ENCODE measurements around the gene RAD51AP1.

Gene RAD51AP1

DNA sequence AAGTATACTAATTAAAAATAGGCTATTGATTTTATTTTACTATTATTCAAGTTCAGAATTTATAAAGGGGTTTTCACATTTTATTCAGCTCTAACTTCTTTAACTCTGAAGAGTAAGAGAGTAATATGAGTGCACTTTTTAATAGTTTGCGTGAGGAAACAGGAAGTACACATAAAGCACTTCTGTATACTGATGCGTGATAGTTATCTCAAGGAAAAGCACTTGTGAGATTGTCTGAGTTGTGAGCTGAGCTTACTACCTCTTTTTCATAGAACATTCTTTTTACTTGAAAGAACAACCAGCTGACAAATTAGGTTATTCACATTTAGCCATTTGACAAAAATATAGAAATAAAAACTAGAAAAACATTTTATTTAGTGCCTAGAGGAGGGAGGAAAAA lies 1.9 kb downstream of the RAD51AP1 start:
- DNase-seq (ENCODE audit: low read depth in 2 of 3, low spot score in 2 of 3), result no peak

DNA sequence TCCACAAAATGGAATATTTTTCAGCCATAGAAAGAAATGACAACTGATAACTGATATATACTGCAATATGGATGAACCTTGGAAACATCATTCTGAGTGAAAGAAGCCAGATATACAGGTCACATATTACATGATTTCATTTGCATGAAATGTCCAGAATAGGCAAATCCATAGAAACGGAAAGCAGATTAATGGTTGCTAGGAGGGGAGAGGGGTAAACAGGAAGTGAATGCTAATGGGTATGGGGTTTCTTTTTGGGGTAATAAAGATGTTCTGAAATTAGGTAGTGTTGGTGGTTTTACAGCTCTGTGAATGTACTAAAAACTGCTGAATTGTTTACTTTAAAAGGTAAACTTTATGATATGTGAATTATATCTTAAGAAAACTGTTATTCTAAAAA lies 6.5 kb downstream of the RAD51AP1 start:
- no peak for DNase-seq (ENCODE audit: low read depth in 2 of 3, low spot score in 2 of 3)

DNA sequence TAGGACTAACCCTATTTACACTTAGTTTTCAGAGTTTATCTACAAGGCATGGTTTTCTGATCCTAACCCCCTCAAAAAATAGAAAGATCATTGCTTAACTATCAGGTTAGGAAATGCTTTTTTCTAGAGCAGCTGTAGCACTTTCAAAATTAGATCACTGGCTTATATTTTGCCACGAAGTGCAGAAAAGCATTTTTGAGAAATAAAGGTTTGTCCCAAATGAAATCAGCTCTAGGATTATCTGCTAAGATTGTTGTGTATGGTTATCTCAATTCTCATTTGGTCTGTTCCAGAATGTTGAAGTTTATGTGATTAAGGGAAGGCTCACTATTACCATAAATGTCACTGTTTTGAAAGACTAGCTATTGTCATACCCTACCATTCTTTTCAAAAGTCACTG lies 13.5 kb downstream of the RAD51AP1 start:
- DNase-seq (ENCODE audit: low read depth in 2 of 3, low spot score in 2 of 3), result no peak

DNA sequence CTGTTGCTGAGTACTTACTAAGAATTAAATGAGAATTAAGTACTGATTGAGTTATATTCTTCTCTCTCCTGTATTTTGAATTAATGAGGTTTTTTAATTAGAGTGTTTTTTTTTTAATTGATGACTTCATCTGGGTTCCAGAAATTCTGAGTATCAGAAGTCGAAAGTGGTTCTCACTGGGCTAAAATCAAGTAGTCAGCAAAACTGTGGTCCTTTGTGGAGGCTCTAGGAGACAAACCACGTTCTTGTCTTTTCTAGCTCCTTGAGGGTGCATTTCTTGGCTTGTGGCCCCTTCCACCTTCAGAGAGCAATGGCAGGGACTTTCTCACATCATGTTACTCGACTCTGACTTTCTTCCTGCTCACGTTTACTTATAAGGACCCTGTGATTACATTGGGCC lies 15.3 kb downstream of the RAD51AP1 start:
- DNase-seq (ENCODE audit: low read depth in 2 of 3, low spot score in 2 of 3), result no peak

DNA sequence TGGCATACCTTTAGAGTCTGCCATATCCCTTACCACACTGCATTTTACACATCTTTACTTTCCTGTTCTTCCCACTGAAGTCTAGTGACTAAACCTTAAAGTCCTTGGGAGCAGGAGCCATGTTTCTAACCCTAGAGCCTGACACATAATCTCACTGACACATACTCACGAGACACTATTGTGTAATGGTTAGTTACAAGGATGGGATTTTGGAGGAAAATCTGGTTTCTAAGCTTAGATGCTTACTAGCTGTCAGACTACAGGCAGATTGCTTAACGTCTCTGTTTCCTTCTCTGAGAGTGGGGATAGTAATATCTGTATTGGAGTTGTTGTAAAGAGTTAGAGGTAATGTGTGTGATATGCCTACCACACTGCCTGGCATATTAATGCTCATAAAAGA lies 17.1 kb downstream of the RAD51AP1 start:
- no peak for DNase-seq (ENCODE audit: low read depth in 2 of 3, low spot score in 2 of 3)

DNA sequence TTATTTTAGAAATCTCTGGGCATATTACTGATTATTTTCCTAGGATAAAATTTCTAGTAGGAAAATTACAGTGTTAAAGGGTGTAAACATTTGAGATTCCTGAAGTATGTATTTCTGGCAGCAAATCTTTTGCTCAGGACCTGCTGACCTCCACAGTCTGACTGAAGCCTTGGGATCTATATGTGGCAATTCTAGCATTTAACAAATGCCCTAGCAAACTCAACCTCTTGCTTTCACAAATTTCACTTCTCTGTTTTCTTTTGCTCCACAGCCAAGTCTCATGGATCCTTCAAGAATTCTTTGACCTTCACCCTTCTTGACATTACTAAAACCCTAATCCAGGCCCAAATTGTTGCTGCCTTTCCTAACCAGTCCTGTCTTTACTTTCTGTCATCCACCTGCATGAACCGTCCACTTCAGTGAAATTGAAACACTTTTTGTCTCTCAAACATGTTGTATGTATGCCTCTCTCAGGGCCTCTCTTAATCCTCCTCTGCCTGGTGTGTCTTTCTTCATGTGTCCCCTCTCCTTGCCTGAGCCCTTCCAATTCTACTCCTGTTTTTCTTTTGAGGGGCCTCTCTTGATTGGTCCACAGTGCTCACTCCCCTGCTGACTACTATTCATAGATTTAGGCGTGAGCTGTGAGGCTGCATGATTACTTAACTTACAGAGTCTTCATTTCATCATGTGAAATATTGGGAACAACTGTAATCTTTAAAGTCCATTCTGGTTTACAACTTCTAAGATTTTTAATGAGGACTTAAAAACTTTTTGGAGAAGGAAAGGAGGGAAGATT lies 18.2 kb downstream of the RAD51AP1 start:
- no peak for DNase-seq (ENCODE audit: low read depth in 2 of 3, low spot score in 2 of 3)

DNA sequence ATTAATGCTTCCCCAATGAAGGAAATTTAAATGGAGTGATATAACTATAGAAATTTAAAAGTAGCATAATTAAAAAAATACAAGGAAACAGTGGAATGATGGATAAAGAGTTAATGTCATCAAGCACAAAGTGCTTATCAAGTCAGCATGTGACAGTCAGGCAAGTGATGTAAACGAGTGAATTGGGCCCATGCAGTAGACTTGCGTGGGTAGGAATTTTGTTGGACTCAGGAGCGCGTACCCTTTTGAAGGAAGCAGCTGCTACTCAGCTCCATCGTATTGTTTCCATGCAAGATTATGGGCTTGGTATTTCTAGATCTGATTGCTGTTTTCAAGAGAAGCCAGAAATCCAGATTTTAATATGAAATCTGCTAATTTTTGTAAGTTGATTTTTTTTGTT lies 18.9 kb downstream of the RAD51AP1 start:
- DNase-seq (ENCODE audit: low read depth in 2 of 3, low spot score in 2 of 3), result no peak

DNA sequence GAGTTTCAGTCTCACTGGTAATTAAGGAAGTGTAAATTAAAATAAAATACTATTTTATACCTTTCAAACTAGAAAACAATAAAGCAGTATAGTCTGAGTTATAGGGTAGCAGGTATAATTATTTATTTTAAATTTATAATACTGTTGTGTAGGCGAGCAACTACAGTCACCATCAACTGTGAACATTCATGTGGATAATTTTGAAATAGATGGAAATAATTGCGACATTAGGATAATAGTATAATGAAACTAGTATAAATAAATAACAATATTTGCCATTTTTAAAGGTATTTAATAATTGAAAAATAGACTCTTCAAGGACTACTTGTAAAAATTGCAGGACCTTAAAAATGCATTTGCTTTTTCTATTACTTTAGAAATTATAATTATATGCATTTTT lies 19.5 kb downstream of the RAD51AP1 start:
- no peak for DNase-seq (ENCODE audit: low read depth in 2 of 3, low spot score in 2 of 3)

DNA sequence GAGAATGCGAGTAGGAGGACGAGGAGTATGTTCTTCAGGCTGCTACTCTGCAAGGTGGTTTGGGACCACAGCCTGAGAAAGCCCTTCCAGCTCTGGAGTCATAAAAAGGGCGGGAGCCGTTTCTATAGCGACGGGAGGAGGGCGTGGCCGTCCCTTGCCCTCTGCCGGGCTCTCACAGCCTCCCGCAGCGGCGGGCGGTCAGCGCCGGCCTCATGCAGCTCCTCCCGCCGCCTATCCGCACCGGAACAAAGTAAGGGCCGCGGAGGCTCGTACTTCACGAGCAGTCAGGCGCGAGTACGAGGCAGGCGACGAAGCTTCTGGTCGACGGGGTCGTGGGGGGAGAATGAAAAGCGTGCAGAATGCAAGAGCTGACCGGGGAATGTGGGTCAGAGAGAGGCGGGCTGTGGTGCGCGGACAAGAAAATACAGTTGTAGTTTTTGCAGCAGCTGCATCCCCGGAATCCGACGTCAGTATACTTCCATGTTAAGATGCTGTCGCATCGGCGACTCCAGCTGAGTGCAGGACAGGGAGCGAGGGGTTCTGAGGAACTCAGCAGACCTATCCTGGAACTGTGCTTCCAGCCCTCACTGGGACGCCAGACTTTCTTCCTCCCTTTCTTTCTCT lies 23.5 kb downstream of the RAD51AP1 start, which contains the start of gene DYRK4:
DYRK4 (plus strand) TSS at position 175 of the 624 bp plus-strand sequence; CDS start at position 213, 38 bp downstream.
- no peak for DNase-seq (ENCODE audit: low read depth in 2 of 3, low spot score in 2 of 3)

DNA sequence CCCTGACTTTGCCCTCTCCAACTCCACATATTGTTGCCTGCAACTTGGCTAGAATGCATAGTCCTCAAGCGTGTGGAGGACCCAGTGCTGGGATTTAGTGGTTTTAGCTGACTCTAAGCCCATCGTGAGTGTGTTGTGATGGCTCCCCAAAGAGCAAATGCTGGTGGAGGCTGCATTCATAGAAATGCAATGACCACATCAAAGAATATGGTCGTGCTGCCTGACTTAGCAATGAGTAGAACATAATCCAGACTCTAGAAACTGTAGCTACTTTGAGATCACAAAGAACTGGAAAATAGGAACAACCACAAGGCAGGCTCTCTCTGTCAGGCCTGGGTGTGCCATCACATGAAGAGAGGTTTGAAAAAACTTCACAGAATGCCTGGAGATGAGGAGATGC lies 24.6 kb downstream of the RAD51AP1 start:
- no peak for DNase-seq (ENCODE audit: low read depth in 2 of 3, low spot score in 2 of 3)

DNA sequence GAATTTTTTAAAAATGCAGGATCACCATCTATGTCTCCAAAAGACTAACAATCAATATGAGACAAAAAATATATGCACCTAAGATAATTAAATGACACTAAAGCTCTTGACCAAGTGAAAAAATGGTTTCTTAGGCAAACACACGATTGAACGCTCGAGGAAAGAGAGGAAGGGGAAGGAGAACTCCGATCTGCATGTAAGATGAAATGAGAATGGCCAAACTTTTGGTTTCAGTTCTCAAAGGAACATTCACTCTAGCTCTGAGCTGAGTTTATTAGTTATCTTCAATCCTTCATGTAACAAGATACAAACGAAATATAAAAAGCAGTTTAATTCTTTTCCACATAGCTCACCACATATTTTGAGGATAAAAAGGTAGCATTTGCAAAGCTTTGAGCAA lies 26.1 kb downstream of the RAD51AP1 start:
- no peak for DNase-seq (ENCODE audit: low read depth in 2 of 3, low spot score in 2 of 3)

DNA sequence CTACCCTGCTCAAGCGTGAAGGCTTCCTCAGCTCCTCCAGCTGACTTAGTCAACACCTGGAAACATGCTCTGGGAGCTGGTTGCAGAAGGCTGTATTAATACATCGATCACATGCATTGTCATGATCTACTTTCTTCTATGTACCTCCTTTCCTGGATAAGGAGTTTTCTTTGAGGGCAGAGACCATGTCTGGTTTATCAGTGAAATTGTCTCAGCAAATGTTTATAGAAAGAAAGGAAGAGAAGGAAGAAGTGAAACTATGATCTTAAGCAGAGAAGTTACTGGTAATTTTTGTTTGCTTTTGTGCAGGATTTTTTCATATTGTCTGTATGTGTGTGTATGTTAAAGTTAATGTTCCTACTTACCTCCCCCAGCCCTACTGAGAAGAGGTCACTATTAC lies 27.8 kb downstream of the RAD51AP1 start:
- DNase-seq (ENCODE audit: low read depth in 2 of 3, low spot score in 2 of 3), result no peak

DNA sequence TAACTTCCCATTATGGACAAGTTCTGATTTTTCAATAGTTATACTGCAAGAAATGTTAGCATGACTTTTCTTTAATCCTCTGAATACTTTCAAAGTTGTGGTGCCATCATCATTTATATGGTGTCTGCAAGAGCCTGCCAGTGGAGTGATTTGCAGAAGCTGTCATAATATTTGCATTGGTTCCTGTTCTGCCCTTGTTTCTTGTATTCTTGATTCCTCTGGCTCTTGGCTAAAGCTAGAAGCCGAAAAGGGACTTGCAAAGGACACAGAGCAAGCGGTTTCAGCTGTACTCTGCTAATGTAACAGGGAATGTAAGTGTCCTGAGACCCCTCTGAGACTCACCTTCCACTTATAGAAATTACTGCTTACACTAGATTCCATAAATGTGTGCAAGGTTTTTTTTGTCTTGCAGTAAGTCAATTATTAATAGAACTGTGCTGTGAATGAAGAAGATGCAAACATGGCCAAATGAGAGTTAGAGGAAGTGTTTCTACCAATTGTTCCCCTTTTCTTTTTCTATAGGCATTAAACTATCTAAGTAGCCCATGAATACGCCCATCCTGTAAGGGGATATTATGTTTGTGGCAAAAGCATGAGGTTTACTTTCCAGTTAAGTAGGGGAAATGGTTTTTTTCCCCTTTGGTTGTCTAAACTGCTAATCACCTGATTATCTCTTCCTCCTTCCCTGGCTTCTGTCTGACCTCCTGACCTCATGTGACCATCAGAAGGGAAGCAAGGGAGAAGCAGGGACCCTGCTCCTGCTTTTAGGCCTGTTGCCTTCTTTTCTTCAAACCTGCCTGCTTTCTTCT lies 28.6 kb downstream of the RAD51AP1 start:
- DNase-seq (ENCODE audit: low read depth in 2 of 3, low spot score in 2 of 3), result no peak

DNA sequence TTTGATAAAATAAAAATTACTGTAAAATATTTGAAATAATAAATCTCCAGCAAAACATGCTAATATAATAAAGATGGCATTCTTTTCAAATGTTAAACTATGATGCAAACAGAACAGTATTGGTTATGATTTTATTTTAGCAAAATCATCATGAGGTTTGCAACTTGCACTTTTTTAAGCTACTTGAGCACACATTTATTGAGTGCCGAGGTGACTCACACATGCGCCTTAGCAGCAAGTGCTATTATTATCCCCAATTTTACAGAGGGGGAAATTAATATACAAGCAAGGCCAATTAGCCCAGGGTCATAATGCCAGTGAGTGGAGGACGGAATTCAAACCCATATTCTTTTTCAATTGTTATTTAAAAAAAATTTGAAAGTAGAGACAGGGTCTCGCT lies 30.6 kb downstream of the RAD51AP1 start:
- no peak for DNase-seq (ENCODE audit: low read depth in 2 of 3, low spot score in 2 of 3)

DNA sequence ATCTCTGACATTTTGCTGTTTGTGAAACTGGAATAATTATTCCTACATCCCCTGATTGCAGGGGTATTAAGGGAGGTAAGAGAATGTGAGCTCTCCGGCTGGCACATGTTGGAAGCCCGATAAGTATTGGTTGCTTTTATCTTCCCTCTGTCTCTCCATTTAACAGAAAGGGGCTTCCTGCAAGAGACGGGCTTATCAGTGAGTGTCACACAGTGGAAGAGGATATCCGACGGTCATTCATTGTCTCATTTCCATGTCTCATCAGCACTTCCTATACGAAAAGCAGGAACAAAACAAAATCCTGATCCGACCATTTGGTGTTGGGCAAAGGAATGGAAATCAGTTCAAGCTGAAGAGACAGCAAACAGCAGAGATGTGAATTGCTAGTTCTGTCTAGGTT lies 34.0 kb downstream of the RAD51AP1 start:
- DNase-seq (ENCODE audit: low read depth in 2 of 3, low spot score in 2 of 3), result no peak

DNA sequence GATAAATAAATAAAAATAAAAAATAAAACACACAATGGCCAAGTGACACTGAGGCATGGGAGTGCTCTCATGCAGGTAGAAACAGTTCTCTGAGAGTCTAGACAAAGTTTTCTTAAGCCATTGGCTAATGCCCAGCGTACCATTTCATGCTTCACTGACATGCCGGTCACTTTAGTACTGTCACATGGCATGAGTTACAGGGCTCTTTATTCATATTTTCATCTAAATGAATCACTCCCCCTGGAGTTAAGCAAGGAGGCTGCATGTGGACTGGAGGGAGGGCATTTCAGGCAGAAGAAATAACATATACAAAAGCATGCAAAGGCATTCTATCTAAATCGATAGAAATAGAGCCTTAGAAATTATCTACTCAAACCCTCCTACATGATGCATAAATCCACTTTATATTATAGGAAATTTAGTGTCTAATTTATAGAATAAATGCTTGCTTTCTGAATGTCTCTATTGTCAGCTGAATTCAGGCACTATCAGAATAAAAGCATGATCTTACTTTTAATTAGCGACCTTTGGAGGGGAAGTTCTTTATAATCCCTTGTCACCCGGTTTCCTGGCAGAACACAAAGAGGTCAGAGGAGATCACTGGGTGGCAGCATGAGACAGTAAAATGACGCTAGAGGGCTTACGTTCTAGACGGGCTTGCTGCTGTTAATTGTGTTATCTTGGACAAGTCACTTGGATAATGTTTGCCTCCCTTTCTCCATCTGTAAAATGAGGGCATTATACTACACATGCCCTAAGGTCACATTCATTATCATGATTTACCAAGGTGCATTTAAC lies 40.8 kb downstream of the RAD51AP1 start:
- DNase-seq (ENCODE audit: low read depth in 2 of 3, low spot score in 2 of 3), result no peak

DNA sequence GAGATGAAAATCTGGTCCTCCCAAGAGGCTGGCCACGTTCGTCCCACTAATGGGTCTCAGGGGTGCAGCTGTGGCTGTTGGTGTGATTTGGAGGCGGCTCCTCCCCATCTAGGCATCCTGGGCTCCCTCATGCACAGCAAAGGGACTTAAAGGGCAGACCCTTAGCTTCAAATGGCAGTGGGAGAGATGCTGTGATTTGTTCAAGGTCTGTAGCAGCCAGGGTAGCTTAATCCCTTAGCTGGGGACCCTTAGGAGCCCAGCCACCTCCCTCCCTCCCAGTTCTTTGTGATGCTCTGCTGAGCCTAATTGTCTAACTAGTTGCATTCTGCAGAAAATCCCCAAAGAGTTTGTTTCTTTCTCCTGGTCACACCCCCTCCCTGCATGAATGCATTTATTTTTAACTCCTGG lies 41.6 kb downstream of the RAD51AP1 start:
- no peak for DNase-seq (ENCODE audit: low read depth in 2 of 3, low spot score in 2 of 3)

DNA sequence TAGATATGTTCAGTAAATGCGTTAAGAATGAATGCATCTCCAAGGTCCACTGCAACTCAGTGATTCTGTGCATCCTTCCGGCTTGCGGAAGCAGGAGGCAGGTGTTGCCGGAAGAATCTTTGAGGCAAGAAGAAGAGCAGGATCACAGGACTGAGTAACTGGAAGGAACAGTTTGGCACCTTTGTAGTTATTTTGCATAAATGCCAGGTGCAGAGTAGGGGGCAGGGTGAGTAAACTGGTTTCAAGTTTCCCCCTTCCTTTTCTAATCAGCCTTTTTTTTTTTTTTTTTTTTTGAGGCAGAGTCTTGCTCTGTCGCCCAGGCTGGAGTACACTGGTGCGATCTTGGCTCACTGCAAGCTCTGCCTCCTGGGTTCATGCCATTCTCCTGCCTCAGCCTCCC lies 45.6 kb downstream of the RAD51AP1 start:
- no peak for DNase-seq (ENCODE audit: low read depth in 2 of 3, low spot score in 2 of 3)

DNA sequence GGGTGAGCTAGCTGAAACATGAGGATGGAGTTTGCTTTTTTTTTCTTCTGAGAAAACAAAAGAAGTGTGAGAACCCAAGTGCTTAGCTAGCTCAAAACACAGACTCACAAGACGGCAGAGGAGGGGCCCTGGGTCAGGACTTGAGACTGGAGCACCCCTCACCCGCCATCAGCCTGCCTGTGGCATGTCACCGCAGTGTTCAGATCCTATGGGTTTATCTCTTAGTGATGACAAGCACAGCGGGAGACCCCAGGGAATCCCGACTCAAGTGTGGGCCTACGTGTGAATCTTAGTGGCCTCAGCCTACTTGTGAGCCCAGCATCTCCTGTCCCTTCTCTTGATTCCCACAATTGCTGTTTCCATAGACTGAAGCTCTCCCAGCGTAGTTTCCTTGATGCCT lies 46.2 kb downstream of the RAD51AP1 start:
- DNase-seq (ENCODE audit: low read depth in 2 of 3, low spot score in 2 of 3), result no peak

DNA sequence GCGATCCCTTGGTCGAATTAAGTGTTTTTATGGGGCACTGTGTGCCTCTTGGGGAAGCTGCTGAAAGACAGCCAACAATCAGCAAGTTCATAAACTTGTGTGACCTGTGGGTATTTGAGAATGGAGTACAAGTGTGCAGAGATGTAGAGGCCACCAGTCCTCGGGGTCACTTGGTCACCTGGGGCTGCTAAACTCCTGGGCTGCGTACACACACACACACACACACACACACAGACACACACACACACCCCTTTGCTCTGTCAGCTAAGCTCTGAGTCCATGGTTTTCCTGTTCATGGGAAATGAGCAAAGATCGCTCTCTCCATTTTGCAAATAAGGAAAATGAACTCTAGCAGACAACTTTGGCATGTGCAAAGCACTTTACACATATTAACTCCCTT lies 47.8 kb downstream of the RAD51AP1 start:
- DNase-seq (ENCODE audit: low read depth in 2 of 3, low spot score in 2 of 3), result no peak

DNA sequence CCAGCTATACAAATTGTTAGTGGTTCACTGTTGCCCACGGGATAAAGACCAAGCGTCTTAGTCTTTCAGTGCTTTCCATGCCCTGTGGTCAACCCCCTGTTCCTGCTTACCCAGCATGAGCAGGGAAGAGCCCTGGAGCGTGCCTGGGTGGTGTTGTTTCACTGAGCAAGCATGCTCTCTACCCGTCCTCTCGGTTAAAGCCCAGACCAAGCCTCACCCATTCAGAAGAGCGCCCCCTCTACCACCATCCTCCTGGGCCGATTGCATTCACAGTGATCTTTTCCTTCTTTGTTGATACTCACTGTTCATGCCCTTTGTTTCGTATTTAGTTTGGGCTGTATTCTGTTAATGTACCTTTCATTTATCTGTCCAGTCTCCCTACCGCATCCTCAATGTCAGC lies 48.4 kb downstream of the RAD51AP1 start:
- DNase-seq (ENCODE audit: low read depth in 2 of 3, low spot score in 2 of 3), result no peak
